Brain microvascular endothelial cell (primary cell): ENCODE measurements around the gene RHOJ.
"Not testable (repeated sequence)": the region's sequence is repeated elsewhere in the genome, so short reads cannot be mapped to it uniquely, and the experiment has no call there.

Experiments
- DNase-seq: peaks from one replicate; pipeline ENCODE4 v3.0.0-alpha.2; 2020
- H3K27ac ChIP-seq: fragments of 250-450 bp; sonication (Bioruptor Pico); 2 replicates; pipeline ENCODE4 v1.5.1; 2020; ENCODE audit warnings: mild to moderate bottlenecking, moderate library complexity
- H3K27me3 ChIP-seq: fragments of 250-450 bp; sonication (Bioruptor Pico); replicated peaks from 2 replicates; pipeline ENCODE4 v1.5.1; 2020; ENCODE audit warnings: mild to moderate bottlenecking
- H3K36me3 ChIP-seq: fragments of 250-450 bp; sonication (Bioruptor Pico); replicated peaks from 2 replicates; pipeline ENCODE4 v1.5.1; 2020; ENCODE audit warnings: mild to moderate bottlenecking
- H3K4me3 ChIP-seq: 2 replicates; pipeline ENCODE4 v1.5.1; 2011; ENCODE audit warnings: low read depth, mild to moderate bottlenecking, control low read depth, low read length, moderate library complexity
- CTCF ChIP-seq: IDR thresholded peaks from 2 replicates; pipeline ENCODE4 v1.5.1; 2011; ENCODE audit warnings: low read depth, mild to moderate bottlenecking, moderate library complexity, low read length, control low read depth, inconsistent platforms; ENCODE audit errors: missing control alignments
- in situ Hi-C: cut with HindIII; loops from 2 replicates; pipeline ENCODE4 v1.10.0; 2017; ENCODE audit warnings: low sequenced_read_pairs, low pct_ligation_motif_present

The RHOJ gene

GRCh38 chr14:63204407-63205043, at the start of gene RHOJ:
TSS of gene RHOJ (plus strand) at chr14:63204443. CDS start at chr14:63204870, 427 bp downstream.
- no peak for TF ChIP-seq CTCF
- Histone ChIP-seq H3K4me3 (peak within 1 kb of the TSS; percentile 70), H3K27me3 (no peaks in the 10 kb centered on the region), H3K27ac (peak within 1 kb of the TSS; percentile 88), H3K36me3 (no peaks in the 10 kb centered on the region)
- peak; percentile 19 for DNase-seq
- in situ Hi-C loops, result no loop called here

GRCh38 chr14:63155511-63156185, 48.6 kb upstream of the RHOJ start:
- Histone ChIP-seq H3K27ac (peak overlapping the region; percentile 68), H3K27me3 (no peaks in the 10 kb centered on the region), H3K4me3 (no peak overlapping the region), H3K36me3 (no peaks in the 10 kb centered on the region)
- in situ Hi-C loops, result no loop called here
- TF ChIP-seq CTCF, result no peak
- DNase-seq, result peak; percentile 51

DNA sequence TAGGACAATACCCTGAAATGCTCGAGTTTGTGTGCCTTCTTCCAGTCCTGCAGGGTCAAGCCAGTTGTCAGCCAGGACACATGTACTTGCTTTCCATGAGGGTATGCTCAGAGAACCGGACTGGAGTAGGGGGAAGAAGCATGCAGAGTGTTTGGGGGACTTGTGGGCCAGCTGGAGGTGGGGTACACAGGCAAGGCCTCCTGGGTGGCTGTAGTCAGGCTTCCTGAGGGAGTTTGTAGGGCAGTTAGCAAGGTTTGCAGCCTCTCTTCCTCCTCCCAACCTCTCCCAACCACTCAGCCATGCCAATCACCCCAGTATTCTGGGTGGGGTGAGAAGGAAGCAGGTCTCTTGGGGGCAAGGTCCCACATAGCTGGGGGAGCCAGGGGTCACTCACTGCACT, 47.0 kb upstream of the RHOJ start:
- Histone ChIP-seq H3K27ac (no peak overlapping the region), H3K27me3 (no peaks in the 10 kb centered on the region), H3K4me3 (no peak overlapping the region), H3K36me3 (no peaks in the 10 kb centered on the region)
- in situ Hi-C loops, result no loop called here
- no peak for TF ChIP-seq CTCF
- no peak for DNase-seq

- no peaks in the 10 kb centered on the region for H3K36me3 ChIP-seq
- no peak for TF ChIP-seq CTCF
- in situ Hi-C loops, result no loop called here
Observed at GRCh38 chr14:63163306-63163705, 40.9 kb upstream of the RHOJ start.

GRCh38 chr14:63164108-63164683, 40.0 kb upstream of the RHOJ start:
- Histone ChIP-seq H3K4me3 (no peak overlapping the region), H3K27me3 (no peaks in the 10 kb centered on the region), H3K27ac (no peak overlapping the region), H3K36me3 (no peaks in the 10 kb centered on the region)
- TF ChIP-seq CTCF, result no peak
- peak; percentile 5 for DNase-seq
- in situ Hi-C loops, result no loop called here

More at GRCh38 chr14:63163306-63163705, 40.9 kb upstream of the RHOJ start:
- DNase-seq, result no peak
- Histone ChIP-seq H3K27ac (no peak overlapping the region), H3K4me3 (no peak overlapping the region), H3K27me3 (no peaks in the 10 kb centered on the region)

- in situ Hi-C loops, H3K27me3 ChIP-seq, DNase-seq, H3K4me3 ChIP-seq, H3K27ac ChIP-seq, H3K36me3 ChIP-seq: not testable (repeated sequence)
Observed at GRCh38 chr14:63165267-63165666, 39.0 kb upstream of the RHOJ start.
